Measurements from ENCODE around the gene FUNDC2. TPM values are rescaled to one million over a fixed set of nuclear protein-coding genes. Genes with fewer than 3 reads are reported as not detected.
"Not testable (repeated sequence)": the region's sequence is repeated elsewhere in the genome, so short reads cannot be mapped to it uniquely, and the experiment has no call there.

The FUNDC2 gene
- total RNA-seq, result 39.9 and 59.4 TPM in 2 replicates

- peak; percentile 79 for DNase-seq (ENCODE audit: low read depth)
These were observed at the start of gene FUNDC2 for GRCh38 chrX:155026727-155027508. Gene FUNDC2 (plus strand): TSS chrX:155026844. CDS start chrX:155026939, 95 bp downstream.

- no peak for DNase-seq (ENCODE audit: low read depth)
These were observed 47.0 kb upstream of the FUNDC2 start for GRCh38 chrX:154979629-154980028.

GRCh38 chrX:154980330-154981115 lies 46.1 kb upstream of the FUNDC2 start:
- peak; percentile 45 for DNase-seq (ENCODE audit: low read depth)

DNA sequence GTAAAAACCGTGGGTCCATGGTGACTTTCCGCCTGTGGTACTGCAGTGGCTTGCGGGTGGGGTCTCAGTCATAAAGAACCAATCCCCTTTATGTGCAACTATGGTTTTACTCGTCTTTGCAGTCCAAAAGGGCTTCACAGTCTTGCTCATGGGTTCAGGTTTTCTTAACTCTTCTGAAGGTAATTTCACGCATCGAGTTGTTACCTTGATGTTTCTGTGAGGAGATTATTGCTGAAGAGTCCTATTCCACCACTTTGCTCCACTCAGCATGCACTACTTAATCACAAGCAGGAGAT lies 45.6 kb upstream of the FUNDC2 start:
- DNase-seq (ENCODE audit: low read depth), result no peak

GRCh38 chrX:154986826-154987575 lies 39.6 kb upstream of the FUNDC2 start:
- DNase-seq (ENCODE audit: low read depth), result peak; percentile 21

DNA sequence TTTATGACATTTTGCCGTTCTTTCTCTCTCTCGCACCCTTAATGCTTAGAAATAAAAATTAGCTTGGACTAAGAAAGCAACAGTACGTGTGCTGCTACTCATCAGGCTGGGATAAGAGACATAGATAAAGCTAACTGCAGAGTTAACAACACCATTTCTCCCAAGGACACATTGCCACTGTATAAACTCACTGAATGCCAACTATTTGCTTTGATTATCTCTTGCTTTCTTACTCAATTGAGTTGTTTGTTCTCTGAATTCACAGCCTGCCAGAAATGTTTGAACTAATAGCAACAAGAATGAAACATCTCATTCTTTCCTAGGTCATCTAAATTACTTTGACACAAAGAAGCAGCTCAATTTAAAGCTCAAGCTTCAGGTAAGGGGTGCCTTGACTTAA lies 38.7 kb upstream of the FUNDC2 start:
- DNase-seq (ENCODE audit: low read depth), result no peak

DNA sequence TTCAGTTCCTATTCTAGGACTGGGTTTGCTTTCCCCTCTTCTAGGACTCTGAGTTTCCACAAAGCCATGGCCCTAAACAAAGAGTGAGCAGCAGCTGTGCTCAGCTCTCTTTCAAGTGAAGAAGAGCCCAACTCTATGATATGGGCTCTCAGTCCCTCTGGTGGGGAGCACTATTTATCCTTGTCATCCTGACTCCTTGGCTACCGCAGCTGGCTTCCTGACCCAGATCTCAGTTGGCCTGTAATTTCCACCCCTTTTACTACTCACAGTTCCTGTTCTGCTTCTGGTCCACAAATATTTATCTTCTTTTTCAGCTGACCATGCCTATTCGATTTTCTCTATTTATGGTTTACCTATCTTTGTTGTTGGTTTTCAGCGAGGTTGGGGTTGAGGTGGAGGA lies 37.9 kb upstream of the FUNDC2 start:
- no peak for DNase-seq (ENCODE audit: low read depth)

DNA sequence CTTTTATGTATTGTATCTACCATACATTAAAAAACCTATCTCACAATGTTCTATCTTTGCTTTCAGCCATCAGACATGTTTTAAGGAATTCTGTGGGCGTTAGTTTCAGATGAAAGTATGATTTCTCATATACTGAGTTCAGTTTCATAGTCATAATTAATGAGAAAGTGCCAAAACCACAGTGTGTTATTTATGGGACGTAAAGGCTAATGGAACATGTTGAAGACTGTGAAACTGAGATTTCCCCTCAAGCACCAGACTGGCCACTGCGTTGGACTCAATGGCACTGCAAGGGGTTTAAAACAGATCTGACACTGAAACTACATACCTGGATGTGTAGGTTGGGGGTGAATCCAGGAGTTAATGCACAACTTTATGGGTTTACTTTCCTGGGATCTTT lies 36.1 kb upstream of the FUNDC2 start:
- DNase-seq (ENCODE audit: low read depth), result no peak

DNA sequence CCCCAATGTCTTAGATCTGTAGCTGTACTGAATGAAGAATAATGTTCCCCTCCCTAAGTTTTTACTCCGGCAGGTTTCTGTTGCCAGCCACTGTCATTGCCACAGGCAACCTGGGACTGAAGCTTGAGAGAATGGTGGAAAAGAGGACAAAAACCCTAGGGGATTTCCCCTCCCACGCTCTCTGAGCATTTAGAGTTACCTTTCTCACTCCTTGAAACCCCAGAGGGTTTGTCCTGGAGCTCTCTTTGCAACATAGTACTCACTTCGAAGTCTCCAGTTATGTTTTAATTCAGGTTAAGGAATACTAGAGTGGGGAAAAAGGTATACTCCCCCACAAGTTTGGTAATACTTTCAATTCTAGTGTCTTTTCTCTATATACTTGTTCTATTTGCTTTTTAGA lies 35.6 kb upstream of the FUNDC2 start:
- DNase-seq (ENCODE audit: low read depth), result no peak

DNA sequence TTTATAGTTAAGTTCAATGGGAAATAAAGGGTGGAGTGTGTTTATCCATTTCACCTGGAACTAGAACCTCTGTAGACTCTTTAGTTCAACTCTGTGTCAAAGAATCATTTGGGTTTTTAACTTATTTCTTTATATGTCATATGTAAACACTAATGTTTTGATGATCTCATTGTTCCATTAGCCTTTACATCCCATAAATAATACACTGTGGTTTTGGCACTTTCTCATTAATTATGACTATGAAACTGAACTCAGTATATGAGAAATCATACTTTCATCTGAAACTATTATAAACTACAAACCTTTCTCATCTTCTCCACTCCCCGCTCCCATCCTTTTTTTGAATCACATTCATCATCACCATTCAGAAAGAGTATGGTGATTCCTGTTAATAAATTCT lies 35.2 kb upstream of the FUNDC2 start:
- no peak for DNase-seq (ENCODE audit: low read depth)

GRCh38 chrX:154998204-154998880 lies 28.3 kb upstream of the FUNDC2 start:
- DNase-seq (ENCODE audit: low read depth), result no peak

DNA sequence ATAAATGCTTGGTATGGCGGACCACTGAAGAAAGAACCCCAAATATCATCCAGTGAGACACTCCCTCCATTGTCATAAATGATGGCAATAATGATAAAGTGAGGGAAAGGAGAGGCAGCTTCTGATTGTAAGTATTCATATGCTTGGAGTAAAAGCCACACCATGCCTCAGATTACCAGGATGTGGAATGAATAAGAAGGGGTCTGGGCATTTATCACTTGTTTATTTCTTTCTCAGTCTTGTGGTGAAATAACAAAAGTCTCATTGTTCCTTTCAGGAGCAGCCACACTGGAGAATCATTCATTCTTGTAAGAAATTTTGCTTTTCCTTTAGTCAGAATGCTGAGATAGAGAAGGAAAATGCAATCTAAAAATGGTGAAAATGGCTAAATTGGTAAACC lies 25.8 kb upstream of the FUNDC2 start:
- no peak for DNase-seq (ENCODE audit: low read depth)

DNA sequence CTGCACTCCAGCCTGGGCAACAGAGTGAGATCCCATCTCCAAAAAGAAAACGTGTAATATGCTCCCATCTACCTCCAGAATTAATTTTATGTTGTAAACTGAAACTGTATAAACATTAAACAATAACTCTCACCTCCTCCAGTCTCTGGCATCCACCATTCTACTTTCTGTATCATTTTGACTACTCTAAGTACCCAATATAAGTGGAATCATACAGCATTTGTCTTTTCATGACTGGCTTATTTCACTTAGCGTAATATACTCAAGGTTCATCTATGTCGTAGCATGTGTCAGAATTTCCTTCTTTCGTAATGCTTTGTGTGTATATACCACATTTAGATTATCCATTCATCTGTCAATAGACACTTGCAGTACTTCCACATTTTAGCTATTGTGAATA lies 24.8 kb upstream of the FUNDC2 start:
- DNase-seq (ENCODE audit: low read depth), result no peak

- no peak for DNase-seq (ENCODE audit: low read depth)
These were observed 21.5 kb upstream of the FUNDC2 start for GRCh38 chrX:155005190-155005589.

DNA sequence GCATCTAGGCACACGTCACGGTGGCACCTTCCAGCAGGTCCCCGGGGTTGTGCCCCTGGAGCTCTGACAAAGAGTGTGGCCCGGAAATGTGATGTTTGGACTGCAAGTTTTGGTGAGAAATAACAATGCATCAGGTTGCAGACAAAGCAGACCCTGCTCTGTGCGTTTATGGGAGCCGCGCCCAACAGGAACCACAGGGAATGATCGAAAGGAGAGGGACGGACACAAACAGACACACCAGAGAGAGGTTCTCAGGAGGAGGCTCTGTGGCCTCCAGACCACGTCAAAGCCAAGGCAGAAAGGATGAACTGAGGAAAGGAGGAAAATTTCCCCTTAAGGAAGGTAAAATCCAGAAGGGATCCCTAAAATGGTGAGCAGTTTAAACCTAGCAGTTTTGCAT lies 20.3 kb upstream of the FUNDC2 start:
- not testable (repeated sequence) for DNase-seq (ENCODE audit: low read depth)

- DNase-seq (ENCODE audit: low read depth), result not testable (repeated sequence)
These were observed 19.6 kb upstream of the FUNDC2 start for GRCh38 chrX:155006913-155007671.

- not testable (repeated sequence) for DNase-seq (ENCODE audit: low read depth)
These were observed 18.1 kb upstream of the FUNDC2 start for GRCh38 chrX:155008578-155008977.

DNA sequence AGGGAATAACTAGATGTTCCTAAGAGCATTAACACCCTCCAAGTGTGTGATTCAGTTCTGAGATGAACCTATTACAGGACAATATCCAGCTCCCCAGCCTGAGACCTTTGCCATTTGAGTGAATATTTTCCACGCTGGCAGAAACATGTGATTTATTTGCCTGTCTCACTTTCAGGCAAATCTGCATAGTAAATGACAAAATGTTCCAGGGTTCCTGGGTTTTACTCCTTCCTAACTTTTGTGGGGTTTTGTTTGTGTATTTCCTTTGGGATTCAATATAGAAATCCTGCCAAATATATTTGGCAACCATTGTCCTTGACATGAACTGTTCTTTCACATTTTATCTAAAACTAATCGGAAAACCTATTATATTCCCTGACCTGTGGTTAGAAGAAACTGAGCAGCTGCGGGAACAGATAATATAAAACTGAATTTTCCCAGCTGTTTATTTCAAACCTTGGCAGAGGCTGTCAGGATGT lies 16.6 kb upstream of the FUNDC2 start:
- DNase-seq (ENCODE audit: low read depth), result no peak

DNA sequence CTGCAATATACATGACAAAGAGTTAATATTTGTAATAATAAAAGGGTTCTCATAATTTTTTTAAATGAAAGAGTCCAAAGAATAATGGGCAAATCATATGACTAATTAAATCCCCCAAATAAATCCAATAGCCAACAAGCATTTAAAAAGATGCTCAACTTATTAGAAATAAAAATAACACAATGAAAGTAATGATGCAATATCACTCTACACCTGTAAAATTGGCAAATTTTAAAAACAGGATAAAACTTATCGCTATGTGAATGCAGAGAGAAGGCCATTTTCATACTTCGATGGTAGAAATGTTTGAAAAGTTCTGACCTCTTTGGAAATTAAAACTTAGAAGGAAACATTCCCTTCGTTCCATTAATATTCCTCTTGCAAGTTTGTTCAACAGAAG lies 6.1 kb upstream of the FUNDC2 start:
- DNase-seq (ENCODE audit: low read depth), result no peak

DNA sequence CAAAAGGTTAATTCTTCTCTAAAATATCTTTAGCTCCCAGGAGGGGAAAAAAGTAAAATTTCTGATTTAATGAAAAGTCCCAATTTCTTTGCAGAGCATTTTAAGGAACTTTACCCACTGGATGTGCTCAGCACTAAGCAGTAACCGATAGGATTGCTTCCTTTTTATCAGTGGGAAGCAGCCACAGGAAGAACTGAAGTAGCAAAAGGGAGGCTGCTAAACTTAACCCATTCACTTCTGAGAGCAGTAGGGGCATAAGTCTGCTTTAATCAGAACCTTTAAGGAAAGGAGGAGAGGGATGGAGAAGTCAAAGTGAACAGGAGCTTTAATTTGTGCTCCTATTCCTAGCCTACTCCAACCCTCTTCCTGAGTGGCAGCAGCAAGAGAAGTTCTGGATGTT lies 4.1 kb upstream of the FUNDC2 start, which contains the start of gene F8:
Gene F8 (minus strand): TSS at position 139 of the 400 bp plus-strand sequence. CDS start 171 bp downstream, outside the sequence.
- DNase-seq (ENCODE audit: low read depth), result no peak
